Astrocyte (in vitro differentiated cells and primary cell): Measurements from ENCODE around the gene MECP2. TPM values are rescaled to one million over a fixed set of nuclear protein-coding genes. Genes with fewer than 3 reads are reported as not detected.

Source experiments
- DNase-seq: peaks from one replicate; pipeline ENCODE4 v3.0.0-alpha.2; 2010; ENCODE audit warnings: low read depth
- FAIRE-seq: peaks from 2 replicates; lab custom pipeline; 2011; peaks lifted over from hg19 to GRCh38; lab: Jason Lieb, UNC
- H2AFZ ChIP-seq: 2 replicates; pipeline ENCODE4 v1.6.0; 2012; ENCODE audit warnings: low read depth, low read length, inconsistent platforms
- H3K27ac ChIP-seq: 2 replicates; pipeline ENCODE4 v1.5.1; 2011; ENCODE audit warnings: low read depth, low read length, inconsistent platforms
- H3K27me3 ChIP-seq: 2 replicates; pipeline ENCODE4 v1.6.0; 2011; ENCODE audit warnings: low read length, inconsistent platforms; ENCODE audit not compliant: insufficient read depth
- H3K36me3 ChIP-seq: 2 replicates; pipeline ENCODE4 v1.5.1; 2011; ENCODE audit warnings: low read length, inconsistent platforms; ENCODE audit not compliant: insufficient read depth
- H3K4me1 ChIP-seq: 2 replicates; pipeline ENCODE4 v1.5.1; 2011; ENCODE audit warnings: low read length, inconsistent platforms; ENCODE audit not compliant: insufficient read depth
- H3K4me2 ChIP-seq: 2 replicates; pipeline ENCODE4 v1.6.0; 2012; ENCODE audit warnings: low read length, inconsistent platforms
- H3K4me3 ChIP-seq: 2 replicates; pipeline ENCODE4 v1.5.1; 2011; ENCODE audit warnings: low read depth, mild to moderate bottlenecking, low read length, inconsistent platforms; ENCODE audit not compliant: insufficient read depth
- H3K79me2 ChIP-seq: 2 replicates; pipeline ENCODE4 v1.6.0; 2012; ENCODE audit warnings: mild to moderate bottlenecking, low read length, inconsistent platforms; ENCODE audit not compliant: insufficient read depth
- H3K9ac ChIP-seq: 2 replicates; pipeline ENCODE4 v1.6.0; 2012; ENCODE audit warnings: mild to moderate bottlenecking, low read length, inconsistent platforms
- H3K9me3 ChIP-seq: 2 replicates; pipeline ENCODE4 v1.5.1; 2012; ENCODE audit warnings: low read depth, mild to moderate bottlenecking, low read length, inconsistent platforms; ENCODE audit not compliant: insufficient read depth
- H4K20me1 ChIP-seq: 2 replicates; pipeline ENCODE4 v1.6.0; 2012; ENCODE audit warnings: low read length, inconsistent platforms; ENCODE audit not compliant: insufficient read depth
- H3K27ac Mint-ChIP-seq: one replicate; pipeline ENCODE4 v1.8.0; 2021; ENCODE audit warnings: mild to moderate bottlenecking, mixed read lengths; ENCODE audit not compliant: unreplicated experiment
- H3K27me3 Mint-ChIP-seq: one replicate; pipeline ENCODE4 v1.8.0; 2021; ENCODE audit warnings: low read depth, mixed read lengths; ENCODE audit not compliant: unreplicated experiment
- H3K36me3 Mint-ChIP-seq: one replicate; pipeline ENCODE4 v1.8.0; 2021; ENCODE audit warnings: low read depth, mixed read lengths; ENCODE audit not compliant: unreplicated experiment
- H3K4me1 Mint-ChIP-seq: one replicate; pipeline ENCODE4 v1.8.0; 2021; ENCODE audit warnings: low read depth, mixed read lengths; ENCODE audit not compliant: unreplicated experiment
- H3K4me3 Mint-ChIP-seq: one replicate; pipeline ENCODE4 v1.8.0; 2021; ENCODE audit warnings: mild to moderate bottlenecking, moderate library complexity, mixed read lengths; ENCODE audit not compliant: unreplicated experiment
- H3K9me3 Mint-ChIP-seq: one replicate; pipeline ENCODE4 v1.8.0; 2021; ENCODE audit warnings: mild to moderate bottlenecking, mixed read lengths; ENCODE audit not compliant: unreplicated experiment
- CTCF ChIP-seq: IDR thresholded peaks from 2 replicates; pipeline ENCODE4 v1.5.1; 2011; ENCODE audit warnings: low read depth, mild to moderate bottlenecking, inconsistent platforms, low read length, moderate library complexity; ENCODE audit not compliant: insufficient read depth
- EZH2 ChIP-seq: IDR thresholded peaks from 2 replicates; pipeline ENCODE4 v1.6.1; 2012; ENCODE audit warnings: mild to moderate bottlenecking, low read length, inconsistent platforms; ENCODE audit not compliant: insufficient read depth
- total RNA-seq: library from RNA; stranded (reverse); gene quantifications from 2 replicates; pipeline ENCODE4 v1.2.1, GENCODE V29; 2021

MECP2 gene
- total RNA-seq, 1 donor from 2014 or later: 36.2 TPM

GRCh38 chrX:154018518-154019060 is 78.9 kb downstream of the MECP2 start:
- Histone ChIP-seq H3K79me2 (peaks cover 35% of the 10 kb centered on the region), H3K36me3 (peaks cover 2% of the 10 kb centered on the region), H3K4me3 (peak overlapping the region; percentile 64), H3K27ac (peak overlapping the region; percentile 58), H4K20me1 (peaks cover under 1% of the 10 kb centered on the region), H3K4me1 (peaks cover 20% of the 10 kb centered on the region), H3K4me2 (peak overlapping the region; percentile 90), H3K27me3 (no peaks in the 10 kb centered on the region), H2AFZ (no peak overlapping the region), H3K9me3 (no peaks in the 10 kb centered on the region), H3K9ac (peak overlapping the region; percentile 82)
- H3K4me1 Mint-ChIP-seq: peaks cover 16% of the 10 kb centered on the region
- H3K27me3 Mint-ChIP-seq: no peaks in the 10 kb centered on the region
- TF ChIP-seq EZH2: no peak
- TF ChIP-seq CTCF: no peak
- H3K36me3 Mint-ChIP-seq: no peaks in the 10 kb centered on the region
- FAIRE-seq (peak; percentile 80), DNase-seq (no peak)
- no peaks in the 10 kb centered on the region for H3K9me3 Mint-ChIP-seq
- H3K27ac Mint-ChIP-seq: no peak overlapping the region
- H3K4me3 Mint-ChIP-seq: peak overlapping the region; percentile 87

- no peak overlapping the region for H3K4me3 Mint-ChIP-seq
- FAIRE-seq (no peak), DNase-seq (no peak)
- H4K20me1 ChIP-seq: peaks cover 7% of the 10 kb centered on the region
- peak overlapping the region; percentile 64 for H3K4me3 ChIP-seq
- no peaks in the 10 kb centered on the region for H3K9me3 Mint-ChIP-seq
- H3K27me3 Mint-ChIP-seq: no peaks in the 10 kb centered on the region
- no peak overlapping the region for H2AFZ ChIP-seq
- TF ChIP-seq CTCF: no peak
- TF ChIP-seq EZH2: no peak
- peaks cover 35% of the 10 kb centered on the region for H3K79me2 ChIP-seq
- H3K27me3 ChIP-seq: no peaks in the 10 kb centered on the region
- H3K4me2 ChIP-seq: peak overlapping the region; percentile 90
- H3K27ac Mint-ChIP-seq: no peak overlapping the region
- H3K4me1 ChIP-seq: peaks cover 20% of the 10 kb centered on the region
- peaks cover 14% of the 10 kb centered on the region for H3K4me1 Mint-ChIP-seq
- no peak overlapping the region for H3K27ac ChIP-seq
- no peaks in the 10 kb centered on the region for H3K36me3 Mint-ChIP-seq
- H3K9ac ChIP-seq: peak overlapping the region; percentile 82
- no peaks in the 10 kb centered on the region for H3K9me3 ChIP-seq
- H3K36me3 ChIP-seq: peaks cover 2% of the 10 kb centered on the region
Measured at GRCh38 chrX:154017766-154018517, 79.6 kb downstream of the MECP2 start.
